Activated CD4-positive, alpha-beta T cell treated with anti-CD3 and anti-CD28 coated beads for 24 hours (primary cell): ENCODE measurements around the gene EXOC3L1.

Source experiments
- DNase-seq, 2 donors: peaks; one replicate each; pipeline ENCODE4 v3.0.0-alpha.2; 2020; ENCODE audit warnings: low read depth in 2 of 2

EXOC3L1 gene

DNA sequence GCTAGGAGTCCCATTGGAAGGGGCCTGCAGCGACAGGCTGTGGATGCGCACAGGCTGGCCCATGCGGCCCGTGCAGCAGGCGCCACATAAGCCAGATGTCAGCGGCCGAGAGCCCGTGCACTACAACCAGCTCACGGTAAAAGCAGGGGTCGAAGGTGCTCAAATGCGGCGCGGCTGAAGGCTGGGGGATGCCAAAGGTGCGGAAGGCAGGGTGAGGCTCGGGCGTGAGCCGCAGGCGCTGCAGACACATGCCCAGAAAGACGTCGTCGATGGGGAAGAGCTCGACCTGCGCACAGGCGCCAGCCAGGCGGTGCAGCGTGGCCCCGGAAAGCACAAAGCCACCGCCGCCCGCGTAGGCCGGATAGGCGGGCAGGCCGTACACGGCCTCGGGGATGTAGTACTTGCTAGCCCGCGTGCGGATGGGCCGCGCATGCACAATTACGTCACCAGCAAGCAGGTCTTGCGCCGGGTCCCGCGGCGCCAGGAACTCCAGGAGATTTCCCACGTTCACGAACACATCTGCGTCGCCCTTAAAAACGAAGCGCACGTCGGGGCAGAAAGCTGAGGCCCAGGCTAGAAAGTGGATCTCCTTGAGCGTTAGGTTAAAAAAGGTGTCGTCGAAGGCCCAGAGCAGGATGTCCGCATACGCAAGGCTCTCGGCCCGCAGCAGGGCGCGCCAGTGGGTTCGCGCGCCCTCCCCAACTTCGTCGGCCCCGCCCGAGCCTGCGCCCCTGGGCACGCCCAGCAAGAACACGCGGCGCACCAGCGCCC, 40.5 kb downstream of the EXOC3L1 start:
- no peak for DNase-seq

DNA sequence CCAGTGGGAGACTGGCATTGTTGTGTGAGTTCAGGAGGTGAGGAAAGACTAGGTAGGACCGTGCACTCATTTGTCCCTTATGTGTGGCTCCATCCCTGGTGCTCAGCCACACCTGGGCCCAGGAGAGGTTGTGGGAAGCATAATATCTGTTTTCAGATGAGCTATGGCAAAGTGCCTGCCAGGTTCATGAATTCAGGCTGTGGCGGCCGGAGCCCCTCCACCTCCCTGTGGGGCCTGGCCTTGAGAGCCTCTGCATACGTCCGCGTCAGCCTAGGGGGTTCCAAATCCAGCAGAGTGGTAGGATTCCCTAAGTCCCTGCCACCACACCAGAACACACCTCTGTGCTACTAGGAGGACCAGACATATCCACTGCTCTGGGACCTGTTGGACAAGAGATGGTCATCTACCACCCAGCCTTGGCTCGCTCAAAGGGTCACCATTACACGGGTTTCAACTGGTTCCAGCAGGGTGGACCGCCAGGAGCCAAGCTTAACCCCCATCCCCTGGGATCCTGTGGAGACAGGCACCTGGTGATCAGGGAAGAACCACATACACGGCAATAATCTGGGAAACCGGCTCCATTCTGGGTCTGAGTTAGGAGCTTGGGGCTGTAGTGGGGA, 41.2 kb downstream of the EXOC3L1 start:
- no peak for DNase-seq

DNA sequence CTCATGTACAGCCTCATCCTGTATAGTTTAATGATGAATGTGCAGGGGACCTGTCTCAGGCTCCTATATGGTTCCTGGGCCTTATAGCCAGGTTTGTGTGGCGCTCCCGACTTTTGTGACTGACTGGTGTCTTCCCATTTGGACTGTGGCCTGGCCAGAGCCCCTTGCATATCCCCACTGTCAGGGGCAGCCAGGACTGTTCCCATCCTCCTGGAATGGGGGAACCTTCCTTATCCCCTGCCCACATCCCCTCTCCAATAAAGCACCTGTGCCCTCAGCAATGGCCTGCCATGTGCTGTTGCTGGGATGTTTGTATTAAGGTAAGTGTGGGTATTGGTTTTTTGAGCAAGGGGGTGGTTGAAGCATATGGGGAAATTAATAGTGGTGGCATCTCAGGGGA, 41.7 kb downstream of the EXOC3L1 start:
- no peak for DNase-seq

- no peak for DNase-seq
Measured at GRCh38 chr16:67147437-67148140, 42.3 kb downstream of the EXOC3L1 start.

DNA sequence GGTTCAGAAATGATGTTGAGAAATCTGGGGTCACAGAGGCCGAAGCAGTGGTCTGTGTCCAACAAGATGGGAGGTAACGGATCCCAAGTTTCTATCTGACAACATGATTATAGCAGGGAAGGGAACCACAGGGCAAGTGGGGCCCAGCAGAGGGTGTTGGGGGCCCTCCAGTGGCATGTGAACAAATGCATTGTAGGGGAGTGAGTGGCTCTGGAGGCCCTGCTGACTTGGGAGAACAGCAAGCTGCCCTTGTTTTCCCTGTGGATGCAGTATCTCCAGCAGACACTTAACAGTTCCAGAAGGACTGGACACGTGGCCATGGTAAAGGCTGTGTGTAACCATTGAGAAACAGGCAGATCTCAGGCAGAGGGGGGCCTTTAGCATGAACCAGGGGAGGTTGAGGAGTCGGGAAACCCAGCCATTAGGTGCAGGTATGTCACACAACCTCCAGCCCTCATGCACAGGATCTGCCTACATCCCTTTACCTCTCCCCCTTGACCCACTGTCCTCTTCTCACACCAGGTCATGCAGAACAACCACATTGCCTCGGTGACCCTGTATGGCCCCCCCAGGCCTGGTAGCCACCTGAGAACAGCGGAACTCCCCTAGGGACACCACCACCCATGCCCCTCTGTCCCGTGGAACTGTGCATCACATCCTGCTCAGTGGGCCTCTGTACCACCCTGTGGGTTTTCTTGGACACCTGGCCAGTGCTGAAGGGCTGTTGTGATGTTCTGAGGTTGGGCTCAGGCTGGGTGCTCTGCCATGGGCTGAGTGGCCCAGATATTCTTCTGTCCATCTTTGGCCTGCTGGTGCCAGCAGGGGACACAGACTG, 43.2 kb downstream of the EXOC3L1 start:
- DNase-seq, result no peak

DNA sequence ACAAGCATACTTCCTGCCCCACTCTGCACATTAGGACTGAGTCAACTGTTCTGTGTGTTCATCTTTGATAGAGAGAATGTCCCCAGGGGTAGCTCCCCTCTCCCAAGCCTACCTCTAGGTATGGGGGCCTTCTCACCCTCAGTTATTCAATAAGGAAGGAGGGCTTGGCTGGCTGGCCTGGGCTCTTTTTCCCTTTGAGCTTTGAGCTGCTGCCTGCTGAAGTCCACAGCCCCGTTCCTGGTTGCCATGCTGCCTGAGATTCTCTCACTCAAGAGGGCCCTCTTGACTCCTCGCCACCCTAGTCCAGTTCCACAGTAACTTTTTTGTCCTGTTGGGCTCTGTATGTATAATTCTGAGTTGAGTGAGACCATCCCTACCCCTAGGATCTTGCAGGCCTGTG, 44.2 kb downstream of the EXOC3L1 start:
- DNase-seq, result no peak

GRCh38 chr16:67144943-67145342, 45.0 kb downstream of the EXOC3L1 start:
- no peak for DNase-seq

DNA sequence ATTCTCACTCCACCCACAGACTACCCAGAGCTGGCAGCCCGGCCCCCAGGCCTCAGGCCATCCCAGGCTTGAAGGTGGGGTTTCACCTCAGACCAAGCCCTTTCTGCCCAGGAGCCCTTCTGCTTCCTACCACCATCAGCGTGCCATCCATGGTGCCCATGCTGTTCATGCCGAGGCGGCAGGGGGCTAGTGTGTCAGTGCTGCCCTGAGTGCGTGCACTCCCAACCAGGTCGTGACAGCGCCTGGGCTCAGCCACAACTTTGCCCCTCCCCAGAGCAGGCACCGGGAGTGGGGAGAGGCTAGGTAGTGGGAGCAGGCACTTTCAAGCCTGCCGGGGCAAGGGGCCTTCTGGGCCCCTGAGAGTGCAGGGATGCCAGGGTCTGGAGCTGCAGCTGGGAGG, 47.6 kb downstream of the EXOC3L1 start:
- DNase-seq, result no peak

GRCh38 chr16:67141391-67141790, 48.5 kb downstream of the EXOC3L1 start:
- no peak for DNase-seq

DNA sequence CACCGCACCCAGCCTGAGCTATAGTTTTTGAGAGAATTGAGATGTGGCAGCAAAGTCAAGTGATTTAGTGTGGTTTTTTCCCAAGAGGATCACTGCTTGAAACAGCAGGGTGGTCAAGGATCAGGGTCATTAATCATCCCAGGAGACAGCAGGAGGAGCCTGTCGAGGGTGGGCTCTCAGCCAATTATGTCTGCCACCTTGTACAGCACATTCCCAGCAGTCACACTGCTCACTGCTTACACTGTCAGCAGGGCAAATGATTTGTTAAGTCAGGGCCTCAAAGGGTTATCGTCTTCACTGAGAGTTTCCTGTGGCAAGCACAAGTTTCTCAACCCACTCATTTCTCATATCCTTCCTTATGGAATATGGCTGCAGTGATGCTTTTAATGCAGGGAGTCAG, 52.3 kb downstream of the EXOC3L1 start:
- no peak for DNase-seq
